ENCODE data around the gene MYH9. TPM values are rescaled to one million over a fixed set of nuclear protein-coding genes. Genes with fewer than 3 reads are reported as not detected.

The MYH9 gene
- total RNA-seq, 2 experiments from 2014 or later, result 112 to 223 TPM

GRCh38 chr22:36405671-36406538 is 18.1 kb upstream of the MYH9 start:
- Histone ChIP-seq H3K9me2 (ENCODE audit: insufficient read depth, low read length) (no peaks in the 10 kb centered on the region), H3K9me3 (ENCODE audit: low read length) (no peaks in the 10 kb centered on the region), H4K20me1 (ENCODE audit: insufficient read depth, low read length) (no peaks in the 10 kb centered on the region), H3K79me2 (ENCODE audit: insufficient read depth, low read depth, low read length) (no peaks in the 10 kb centered on the region), H3K36me3 (ENCODE audit: insufficient read depth, low read length) (no peaks in the 10 kb centered on the region), H3K4me1 (ENCODE audit: insufficient read depth, low read length, poor library complexity, severe bottlenecking) (peaks cover 50% of the 10 kb centered on the region), H3K4me3 (ENCODE audit: low read depth, low read length, poor library complexity, severe bottlenecking) (peak overlapping the region; percentile 18), H3K4me2 (ENCODE audit: low read length) (peak overlapping the region; percentile 72), H3K27ac (ENCODE audit: low read depth, low read length, poor library complexity, severe bottlenecking) (peak overlapping the region; percentile 92), H2AFZ (ENCODE audit: low read length) (peak overlapping the region; percentile 81)
- intact Hi-C loops (cut with micrococcal nuclease; ENCODE audit: unreplicated experiment), result loop anchor here (2.0 kb wide), 2 partner anchors 17 to 49 kb away; no protein-coding TSS in a partner anchor
- TF ChIP-seq CTCF (conservative IDR thresholded peaks at IDR 0.05; ENCODE audit: low read length), result peak; percentile 41; the same call in 1 of the 2 replicates
- TF ChIP-seq EZH2phosphoT487 (IDR thresholded peaks at IDR 0.05; ENCODE audit: borderline replicate concordance, low read depth, low read length), result no peak
- ChIA-PET CTCF (ENCODE audit: unreplicated experiment) (interaction anchor here (0.9 kb wide), 1 partner anchor 10 kb away, joined by 3 read pairs; no protein-coding TSS in a partner anchor), POLR2A (interaction anchor here (0.9 to 1.4 kb wide), 2 partner anchors 27 to 46 kb away, joined by 3 read pairs; no protein-coding TSS in a partner anchor)
- BruUV-seq (replicated peaks), result no TSS peak
- DNase-seq (ENCODE audit: low spot score), result peak; percentile 88

- BruUV-seq (replicated peaks), result no TSS peak
- Histone ChIP-seq H2AFZ (ENCODE audit: low read length) (peak overlapping the region; percentile 81), H3K4me3 (ENCODE audit: low read depth, low read length, poor library complexity, severe bottlenecking) (peak overlapping the region; percentile 18), H3K79me2 (ENCODE audit: insufficient read depth, low read depth, low read length) (no peaks in the 10 kb centered on the region), H3K36me3 (ENCODE audit: insufficient read depth, low read length) (no peaks in the 10 kb centered on the region), H3K9me2 (ENCODE audit: insufficient read depth, low read length) (no peaks in the 10 kb centered on the region), H3K4me1 (ENCODE audit: insufficient read depth, low read length, poor library complexity, severe bottlenecking) (peaks cover 45% of the 10 kb centered on the region), H3K9me3 (ENCODE audit: low read length) (no peaks in the 10 kb centered on the region), H4K20me1 (ENCODE audit: insufficient read depth, low read length) (no peaks in the 10 kb centered on the region), H3K27ac (ENCODE audit: low read depth, low read length, poor library complexity, severe bottlenecking) (peak overlapping the region; percentile 92), H3K4me2 (ENCODE audit: low read length) (peak overlapping the region; percentile 72)
- peak; percentile 55 for DNase-seq (ENCODE audit: low spot score)
- intact Hi-C loops (cut with micrococcal nuclease; ENCODE audit: unreplicated experiment), result loop anchor here (2.0 kb wide), 2 partner anchors 16 to 50 kb away; no protein-coding TSS in a partner anchor
- CTCF ChIA-PET (ENCODE audit: unreplicated experiment), result no interaction called here
- POLR2A ChIA-PET, result interaction anchor here (0.6 to 1.4 kb wide), 3 partner anchors 11 to 46 kb away, joined by 3 read pairs; no protein-coding TSS in a partner anchor
- TF ChIP-seq CTCF (conservative IDR thresholded peaks at IDR 0.05; ENCODE audit: low read length), result no peak
- no peak for TF ChIP-seq EZH2phosphoT487 (IDR thresholded peaks at IDR 0.05; ENCODE audit: borderline replicate concordance, low read depth, low read length)
These were observed 17.5 kb upstream of the MYH9 start for GRCh38 chr22:36405221-36405661.
